ENCODE results near the gene TBCD. TPM values are rescaled to one million over a fixed set of nuclear protein-coding genes. Genes with fewer than 3 reads are reported as not detected.

TBCD gene
- total RNA-seq (86.4 TPM), polyA plus RNA-seq (100 to 1,000 TPM in 1 of 4 donors, 10 to 100 TPM in 3; 39.2 to 146 (median 79.2) TPM)

DNA sequence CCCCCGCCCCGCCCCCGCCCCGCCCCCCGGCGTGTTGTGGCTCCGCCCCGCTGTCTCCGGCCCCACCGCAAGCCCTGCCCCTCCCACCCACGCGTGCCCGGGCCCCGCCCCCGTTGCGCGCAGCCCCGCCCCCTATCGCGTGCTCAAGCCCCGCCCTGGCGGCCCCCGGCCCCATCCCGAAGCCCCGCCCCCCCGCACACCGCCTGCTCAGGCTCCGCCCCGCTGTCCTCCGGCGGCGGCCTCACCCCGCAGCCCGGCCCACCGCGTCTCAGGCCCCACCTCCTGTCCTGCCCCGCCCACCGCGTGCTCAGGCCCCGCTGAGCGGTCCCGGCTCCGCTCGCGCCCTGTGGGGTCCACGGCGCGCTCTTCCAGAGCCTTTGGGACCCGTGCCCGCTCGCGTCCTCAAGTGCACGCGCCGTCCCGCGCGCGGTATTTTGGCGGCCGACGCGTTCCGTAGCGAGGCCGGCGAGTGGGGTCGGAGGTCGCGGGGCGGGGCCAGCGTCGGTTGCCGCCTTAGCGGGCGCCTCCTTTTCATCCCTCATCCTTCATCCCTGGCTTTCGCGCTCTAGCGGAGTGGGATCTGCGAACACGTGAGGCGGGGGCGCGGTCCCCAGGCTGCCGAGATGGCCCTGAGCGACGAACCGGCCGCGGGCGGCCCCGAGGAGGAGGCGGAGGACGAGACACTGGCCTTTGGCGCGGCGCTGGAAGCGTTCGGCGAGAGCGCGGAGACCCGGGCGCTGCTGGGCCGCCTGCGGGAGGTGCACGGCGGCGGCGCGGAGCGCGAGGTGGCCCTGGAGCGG, at the start of gene TBCD:
TSS of gene TBCD (plus strand) at position 495 of the 800 bp plus-strand sequence. CDS start at position 624, 129 bp downstream.
- H3K4me1 ChIP-seq (ENCODE audit: control insufficient read depth, insufficient read depth, low read length, poor library complexity, severe bottlenecking): peaks cover 12% of the 10 kb centered on the region
- H3K36me3 ChIP-seq (ENCODE audit: control insufficient read depth, insufficient read depth, low read length): peaks cover 1% of the 10 kb centered on the region
- Mint-ChIP-seq H3K9me3 (peaks cover 0 to 4% (median 0%) of the 10 kb centered on the region in 7 donors), H3K4me3 (peak within 1 kb of the TSS; percentile 83 to 92 (median 87)), H3K36me3 (peaks cover 8% of the 10 kb centered on the region), H3K4me1 (peaks cover 0 to 32% (median 16%) of the 10 kb centered on the region in 4 donors), H3K27ac (peak within 1 kb of the TSS in 1 of 3 donors; percentile 81), H3K27me3 (no peaks in the 10 kb centered on the region)
- peak; percentile 73 to 80 for ATAC-seq (ENCODE audit: low read depth in 2 of 2)
- peak; percentile 84 to 90 (median 89) for DNase-seq
- H3K4me3 ChIP-seq (ENCODE audit: low read depth, low read length): peak within 1 kb of the TSS; percentile 44
- H3K27me3 ChIP-seq (ENCODE audit: control insufficient read depth, insufficient read depth, low read length): no peaks in the 10 kb centered on the region
- no peaks in the 10 kb centered on the region for H3K9me3 ChIP-seq (ENCODE audit: control insufficient read depth in 2 of 2, low read length in 2 of 2)
- peak within 1 kb of the TSS; percentile 74 for H3K27ac ChIP-seq (ENCODE audit: insufficient read depth, low read length, poor library complexity, severe bottlenecking)

DNA sequence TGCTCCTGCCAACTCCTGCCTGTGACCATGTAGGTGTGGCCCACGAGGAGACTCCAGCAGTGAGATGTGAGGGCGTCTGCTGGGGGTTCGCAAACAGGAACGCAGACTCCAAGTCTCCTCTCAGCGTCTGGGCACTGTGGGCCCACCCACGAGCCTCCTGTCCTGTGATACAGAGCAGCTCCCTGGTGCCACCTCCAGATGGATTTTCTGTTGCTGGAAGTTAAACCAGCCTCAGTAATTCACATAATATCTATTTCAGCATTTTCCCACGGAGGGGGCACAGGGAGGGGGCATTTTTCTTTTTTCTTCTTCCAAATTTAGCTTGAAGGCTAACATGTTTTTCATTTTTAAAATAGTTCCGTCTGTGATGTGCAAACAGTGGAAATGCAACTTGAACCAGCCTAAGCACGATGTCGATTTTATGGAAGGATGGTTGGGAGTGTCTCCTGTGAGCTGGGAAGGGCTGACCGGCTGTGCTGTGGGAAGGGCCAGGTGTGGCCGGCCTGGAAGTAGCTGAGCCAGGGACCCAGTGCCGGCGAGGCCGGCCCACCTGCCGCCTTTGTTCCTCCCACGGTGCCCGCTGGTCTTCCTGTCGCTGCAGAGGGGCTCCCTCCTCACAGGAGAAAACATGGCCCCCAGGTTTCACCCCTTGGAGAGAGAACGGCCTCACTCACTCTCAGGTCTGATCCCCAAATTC, 49.5 kb upstream of the TBCD start:
- no peak overlapping the region for H3K27ac Mint-ChIP-seq
- no peak overlapping the region for H3K27ac ChIP-seq (ENCODE audit: insufficient read depth, low read length, poor library complexity, severe bottlenecking)
- no peak for DNase-seq
- no peaks in the 10 kb centered on the region for H3K27me3 ChIP-seq (ENCODE audit: control insufficient read depth, insufficient read depth, low read length)
- H3K4me1 Mint-ChIP-seq: peaks cover 0 to 10% (median 2%) of the 10 kb centered on the region in 4 donors
- no peak overlapping the region for H3K4me3 Mint-ChIP-seq
- H3K36me3 Mint-ChIP-seq: no peaks in the 10 kb centered on the region
- no peaks in the 10 kb centered on the region for H3K36me3 ChIP-seq (ENCODE audit: control insufficient read depth, insufficient read depth, low read length)
- no peaks in the 10 kb centered on the region for H3K9me3 ChIP-seq (ENCODE audit: control insufficient read depth in 2 of 2, low read length in 2 of 2)
- peaks cover 0 to 2% (median 0%) of the 10 kb centered on the region in 7 donors for H3K9me3 Mint-ChIP-seq
- H3K4me1 ChIP-seq (ENCODE audit: control insufficient read depth, insufficient read depth, low read length, poor library complexity, severe bottlenecking): peaks cover 11% of the 10 kb centered on the region
- no peak overlapping the region for H3K4me3 ChIP-seq (ENCODE audit: low read depth, low read length)
- no peaks in the 10 kb centered on the region for H3K27me3 Mint-ChIP-seq
- no peak for ATAC-seq (ENCODE audit: low read depth in 2 of 2)

DNA sequence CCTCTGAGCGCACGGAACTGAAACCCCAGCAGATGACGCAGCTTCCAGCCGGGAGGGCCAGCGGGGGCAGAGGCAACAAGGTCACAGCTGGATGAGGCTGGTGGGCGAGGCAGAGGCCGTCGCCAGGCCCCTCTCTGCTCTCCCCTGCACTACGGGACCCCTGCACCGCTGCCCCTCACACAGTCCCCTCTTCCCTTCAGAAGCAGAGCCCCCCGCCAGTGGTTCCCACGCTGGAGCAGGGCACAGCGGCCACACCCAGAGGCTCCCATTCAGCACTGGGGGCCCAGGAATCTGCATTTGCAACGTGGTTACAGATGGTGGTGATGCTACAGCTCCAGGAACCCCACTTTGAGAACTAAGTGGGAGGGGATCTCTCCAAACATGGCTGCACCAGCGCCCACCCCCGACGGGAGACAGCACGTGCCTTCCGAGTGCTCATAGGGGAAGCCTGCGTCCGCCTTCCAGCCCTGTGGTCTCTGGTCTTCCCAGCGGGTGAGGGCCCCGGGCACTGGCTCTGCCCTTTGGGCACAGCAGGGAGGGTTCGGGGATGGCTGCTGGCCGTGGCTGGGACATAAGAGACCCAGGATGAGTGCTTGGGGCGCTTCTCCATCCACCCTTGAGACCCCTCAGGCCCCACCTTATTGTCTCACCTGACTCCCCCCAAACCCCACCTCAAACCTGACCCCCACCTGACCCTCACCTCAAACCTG, 48.7 kb upstream of the TBCD start:
- no peak overlapping the region for H3K4me3 Mint-ChIP-seq
- H3K4me1 Mint-ChIP-seq: peaks cover 0 to 9% (median 2%) of the 10 kb centered on the region in 4 donors
- no peak overlapping the region for H3K4me3 ChIP-seq (ENCODE audit: low read depth, low read length)
- H3K4me1 ChIP-seq (ENCODE audit: control insufficient read depth, insufficient read depth, low read length, poor library complexity, severe bottlenecking): peaks cover 5% of the 10 kb centered on the region
- H3K36me3 ChIP-seq (ENCODE audit: control insufficient read depth, insufficient read depth, low read length): no peaks in the 10 kb centered on the region
- H3K9me3 Mint-ChIP-seq: peaks cover 0 to 2% (median 0%) of the 10 kb centered on the region in 7 donors
- no peaks in the 10 kb centered on the region for H3K36me3 Mint-ChIP-seq
- H3K9me3 ChIP-seq (ENCODE audit: control insufficient read depth in 2 of 2, low read length in 2 of 2): no peaks in the 10 kb centered on the region
- H3K27ac ChIP-seq (ENCODE audit: insufficient read depth, low read length, poor library complexity, severe bottlenecking): no peak overlapping the region
- H3K27me3 ChIP-seq (ENCODE audit: control insufficient read depth, insufficient read depth, low read length): no peaks in the 10 kb centered on the region
- DNase-seq: no peak
- ATAC-seq (ENCODE audit: low read depth in 2 of 2): no peak
- H3K27ac Mint-ChIP-seq: no peak overlapping the region
- no peaks in the 10 kb centered on the region for H3K27me3 Mint-ChIP-seq

DNA sequence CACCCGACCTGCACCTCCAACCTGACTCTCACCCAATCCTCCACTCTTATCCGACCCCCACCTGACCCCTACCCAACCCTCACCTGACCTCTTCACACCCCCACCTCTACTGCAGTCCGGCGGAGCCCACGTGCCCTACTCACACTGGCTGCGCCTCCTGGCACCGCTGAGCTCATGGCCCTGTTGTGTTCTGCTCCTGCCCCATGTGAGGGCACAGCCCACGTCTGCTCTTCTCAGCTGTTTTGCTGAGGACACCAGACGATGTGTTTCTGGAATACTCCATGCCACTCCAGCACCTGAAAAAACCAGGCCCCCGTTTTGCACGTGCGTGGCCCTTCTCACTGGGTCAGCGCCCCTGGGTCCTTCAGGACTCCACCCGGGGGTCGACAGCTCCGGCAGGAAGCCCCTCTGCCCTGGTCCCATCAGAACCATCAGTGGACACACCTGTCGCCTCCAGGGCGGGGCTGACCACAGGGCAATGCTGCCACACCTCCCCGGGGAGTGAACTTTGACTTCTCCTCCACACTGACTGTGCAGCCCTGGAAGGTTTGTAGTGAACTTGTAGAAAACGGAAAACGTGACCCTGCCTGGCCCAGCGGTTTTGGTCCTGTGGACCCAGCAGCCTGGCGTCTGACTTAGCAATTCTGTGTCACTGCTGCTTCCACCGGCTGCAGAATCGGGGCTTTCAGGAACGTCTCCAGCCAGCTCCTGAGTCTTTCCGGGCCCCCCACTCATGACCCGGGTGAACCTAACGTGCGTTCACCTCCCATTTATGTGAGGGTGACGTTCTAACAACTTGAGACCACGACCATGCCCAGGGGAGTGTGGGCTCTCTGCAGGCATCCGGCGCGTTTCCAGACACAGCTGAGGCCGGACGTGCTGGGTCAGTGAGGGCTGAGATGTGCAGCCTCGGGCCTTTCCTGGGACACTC, 47.7 kb upstream of the TBCD start:
- H3K27ac Mint-ChIP-seq: no peak overlapping the region
- no peaks in the 10 kb centered on the region for H3K9me3 Mint-ChIP-seq
- Histone ChIP-seq H3K4me3 (ENCODE audit: low read depth, low read length) (no peak overlapping the region), H3K36me3 (ENCODE audit: control insufficient read depth, insufficient read depth, low read length) (no peaks in the 10 kb centered on the region), H3K27me3 (ENCODE audit: control insufficient read depth, insufficient read depth, low read length) (no peaks in the 10 kb centered on the region), H3K27ac (ENCODE audit: insufficient read depth, low read length, poor library complexity, severe bottlenecking) (no peak overlapping the region), H3K4me1 (ENCODE audit: control insufficient read depth, insufficient read depth, low read length, poor library complexity, severe bottlenecking) (peaks cover 2% of the 10 kb centered on the region), H3K9me3 (ENCODE audit: control insufficient read depth in 2 of 2, low read length in 2 of 2) (no peaks in the 10 kb centered on the region)
- no peaks in the 10 kb centered on the region for H3K27me3 Mint-ChIP-seq
- peak overlapping the region in 1 of 4 donors; percentile 10 for H3K4me3 Mint-ChIP-seq
- no peaks in the 10 kb centered on the region for H3K36me3 Mint-ChIP-seq
- DNase-seq: no peak
- H3K4me1 Mint-ChIP-seq: peaks cover 0 to 6% (median 2%) of the 10 kb centered on the region in 4 donors
- ATAC-seq (ENCODE audit: low read depth in 2 of 2): no peak

DNA sequence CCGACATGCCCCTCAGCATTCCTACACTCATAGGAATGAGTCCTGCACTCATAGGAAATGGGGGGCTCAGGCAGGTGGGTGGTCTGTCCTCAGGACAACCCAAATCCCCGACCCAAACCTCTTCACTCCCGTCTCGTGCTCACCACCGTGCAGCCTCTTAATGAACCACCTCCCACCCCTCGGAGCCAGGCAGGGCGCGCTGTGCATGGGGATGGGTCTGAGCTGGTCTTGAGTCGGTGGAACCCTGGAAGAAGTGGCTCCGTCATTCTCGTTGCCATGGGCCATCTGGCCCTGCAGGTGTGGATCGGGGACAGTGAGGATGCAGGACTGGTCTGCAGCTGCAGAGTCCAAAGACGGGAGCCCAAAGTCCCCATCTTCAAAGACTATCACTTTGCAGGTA, 47.0 kb upstream of the TBCD start:
- H3K27ac Mint-ChIP-seq: no peak overlapping the region
- H3K4me1 Mint-ChIP-seq: peaks cover 0 to 4% (median 0%) of the 10 kb centered on the region in 4 donors
- H3K27me3 ChIP-seq (ENCODE audit: control insufficient read depth, insufficient read depth, low read length): no peaks in the 10 kb centered on the region
- H3K36me3 Mint-ChIP-seq: no peaks in the 10 kb centered on the region
- H3K27ac ChIP-seq (ENCODE audit: insufficient read depth, low read length, poor library complexity, severe bottlenecking): no peak overlapping the region
- DNase-seq: no peak
- no peaks in the 10 kb centered on the region for H3K36me3 ChIP-seq (ENCODE audit: control insufficient read depth, insufficient read depth, low read length)
- no peak overlapping the region for H3K4me3 Mint-ChIP-seq
- no peak for ATAC-seq (ENCODE audit: low read depth in 2 of 2)
- no peaks in the 10 kb centered on the region for H3K4me1 ChIP-seq (ENCODE audit: control insufficient read depth, insufficient read depth, low read length, poor library complexity, severe bottlenecking)
- no peaks in the 10 kb centered on the region for H3K9me3 ChIP-seq (ENCODE audit: control insufficient read depth in 2 of 2, low read length in 2 of 2)
- no peaks in the 10 kb centered on the region for H3K27me3 Mint-ChIP-seq
- no peak overlapping the region for H3K4me3 ChIP-seq (ENCODE audit: low read depth, low read length)
- no peaks in the 10 kb centered on the region for H3K9me3 Mint-ChIP-seq

DNA sequence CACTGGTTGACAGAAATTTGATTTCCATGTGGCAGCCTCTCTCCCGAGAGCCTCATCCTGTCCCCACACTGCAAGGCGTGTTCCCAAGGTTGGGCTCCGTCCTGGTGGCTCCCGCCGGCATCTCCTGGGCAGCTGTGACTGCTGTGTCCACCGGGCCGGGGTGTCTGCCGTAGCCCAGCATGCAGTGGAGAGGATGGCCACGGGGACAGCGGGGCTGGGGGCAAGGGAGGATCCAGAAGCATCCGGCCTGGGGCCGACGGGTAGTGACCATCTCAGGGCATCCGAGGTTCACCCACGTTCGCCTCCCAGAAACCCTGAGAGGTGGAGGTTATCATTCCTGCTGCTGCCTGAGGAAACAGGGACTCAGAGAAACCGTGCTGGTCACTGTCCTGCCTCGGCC, 46.1 kb upstream of the TBCD start:
- H3K4me3 Mint-ChIP-seq: no peak overlapping the region

More for the DNA sequence above, 46.1 kb upstream of the TBCD start:
- DNase-seq (no peak), ATAC-seq (ENCODE audit: low read depth in 2 of 2) (no peak)
- Mint-ChIP-seq H3K36me3 (no peaks in the 10 kb centered on the region), H3K27me3 (no peaks in the 10 kb centered on the region), H3K4me1 (peaks cover 0 to 4% (median 0%) of the 10 kb centered on the region in 4 donors), H3K27ac (no peak overlapping the region), H3K9me3 (no peaks in the 10 kb centered on the region)
- Histone ChIP-seq H3K4me1 (ENCODE audit: control insufficient read depth, insufficient read depth, low read length, poor library complexity, severe bottlenecking) (no peaks in the 10 kb centered on the region), H3K9me3 (ENCODE audit: control insufficient read depth in 2 of 2, low read length in 2 of 2) (no peaks in the 10 kb centered on the region), H3K27me3 (ENCODE audit: control insufficient read depth, insufficient read depth, low read length) (no peaks in the 10 kb centered on the region), H3K27ac (ENCODE audit: insufficient read depth, low read length, poor library complexity, severe bottlenecking) (no peak overlapping the region), H3K4me3 (ENCODE audit: low read depth, low read length) (no peak overlapping the region), H3K36me3 (ENCODE audit: control insufficient read depth, insufficient read depth, low read length) (no peaks in the 10 kb centered on the region)
